HL-60 (cell line): ENCODE data around the gene ATG3.

Experiments used
- DNase-seq, 2 experiments: peaks; one replicate each; pipeline ENCODE4 v3.0.0-alpha.2; 2010 to 2020; ENCODE audit warnings: low read depth in 1 of 2, low spot score in 1 of 2
- H3K27ac ChIP-seq: fragments of 250-450 bp; sonication (Bioruptor Pico); replicated peaks from 2 replicates; pipeline ENCODE4 v1.5.1; 2020; ENCODE audit warnings: mild to moderate bottlenecking, moderate library complexity
- H3K27me3 ChIP-seq: fragments of 250-450 bp; sonication (Bioruptor Pico); 2 replicates; pipeline ENCODE4 v1.5.1; 2021; ENCODE audit warnings: mild to moderate bottlenecking, moderate library complexity; ENCODE audit not compliant: insufficient read depth, poor library complexity, severe bottlenecking
- H3K4me3 ChIP-seq: replicated peaks from 2 replicates; pipeline ENCODE4 v1.5.1; 2011; ENCODE audit warnings: mild to moderate bottlenecking, control low read depth, low read length; ENCODE audit not compliant: insufficient read depth
- GABPA ChIP-seq: IDR thresholded peaks from 2 replicates; pipeline ENCODE4 v1.6.1; 2012; ENCODE audit warnings: low read depth
- POLR2AphosphoS5 ChIP-seq: IDR thresholded peaks from 2 replicates; pipeline ENCODE4 v1.6.1; 2012; ENCODE audit warnings: low read depth
- SPI1 ChIP-seq: IDR thresholded peaks from 2 replicates; pipeline ENCODE4 v1.6.1; 2012; ENCODE audit warnings: low read depth, mild to moderate bottlenecking, borderline replicate concordance
- long read RNA-seq: library from polyadenylated mRNA; unstranded; transcript quantifications from one replicate; pipeline ENCODE4 v2.0.0, GENCODE V29; 2020
- TF ChIP-seq, protein P1 (sequence below): IDR thresholded peaks from one replicate; pipeline ENCODE4 v1.5.1; 2011; ENCODE audit warnings: low read length, control low read depth, inconsistent platforms; ENCODE audit not compliant: insufficient read depth
- TF ChIP-seq, protein P2 (sequence below): IDR thresholded peaks from 2 replicates; pipeline ENCODE4 v1.6.1; 2012; ENCODE audit warnings: low read depth; ENCODE audit not compliant: insufficient replicate concordance

The ATG3 gene
- long read RNA-seq, transcript ATG3-201 (12 exons, 1,570 nt), result major isoform, 372 of 414 reads
- long read RNA-seq, partial matches to known transcripts, result 3 of 414 reads
- long read RNA-seq, other reads (novel, unspliced or antisense), result 37 of 414 reads

DNA sequence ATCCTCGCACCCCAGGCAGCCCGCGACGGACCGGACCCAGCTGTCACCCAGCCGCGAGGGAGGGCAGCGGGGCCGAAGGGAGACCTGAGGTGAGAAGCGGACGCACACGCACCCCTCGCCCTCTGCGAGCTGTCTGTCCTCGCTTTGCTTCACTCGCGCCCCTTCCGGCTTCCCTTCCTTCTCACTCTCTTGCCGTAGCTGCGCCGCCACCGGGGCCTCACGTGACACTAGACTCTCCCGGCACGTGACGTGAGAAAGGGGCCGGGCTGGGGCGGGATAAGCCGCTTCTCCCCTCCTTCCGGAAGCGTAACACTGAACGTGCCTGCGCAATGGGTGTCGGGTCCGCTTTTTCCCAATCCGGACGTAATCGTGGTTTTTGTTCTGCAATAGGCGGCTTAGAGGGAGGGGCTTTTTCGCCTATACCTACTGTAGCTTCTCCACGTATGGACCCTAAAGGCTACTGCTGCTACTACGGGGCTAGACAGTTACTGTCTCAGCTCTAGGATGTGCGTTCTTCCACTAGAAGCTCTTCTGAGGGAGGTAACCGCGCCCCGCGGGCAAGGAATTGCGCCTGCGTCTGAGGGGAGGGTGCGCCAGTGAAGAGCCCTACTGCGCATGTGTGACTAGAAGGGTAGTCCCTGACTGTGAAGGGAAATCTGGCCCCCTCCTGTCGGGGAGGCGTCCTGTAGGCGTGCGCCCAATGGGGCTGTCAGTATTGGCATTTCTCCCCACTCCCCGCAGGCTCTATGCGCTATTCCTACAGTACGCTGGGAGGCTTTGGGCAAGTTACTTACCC is at the start of gene ATG3, which contains the start of gene SLC35A5:
Gene ATG3 (minus strand): TSS at position 229 of the 796 bp plus-strand sequence. CDS start 434 bp downstream, outside the sequence.
Gene SLC35A5 (plus strand): TSS at position 312 of the 796 bp plus-strand sequence. CDS start 1,359 bp downstream, outside the sequence.
- Histone ChIP-seq H3K27ac (peak within 1 kb of the TSS; percentile 95), H3K4me3 (peak within 1 kb of the TSS; percentile 91), H3K27me3 (no peaks in the 10 kb centered on the region)
- TF ChIP-seq POLR2AphosphoS5 (peak; percentile 81), GABPA (no peak), SPI1 (no peak)
- TF ChIP-seq, protein P1, sequence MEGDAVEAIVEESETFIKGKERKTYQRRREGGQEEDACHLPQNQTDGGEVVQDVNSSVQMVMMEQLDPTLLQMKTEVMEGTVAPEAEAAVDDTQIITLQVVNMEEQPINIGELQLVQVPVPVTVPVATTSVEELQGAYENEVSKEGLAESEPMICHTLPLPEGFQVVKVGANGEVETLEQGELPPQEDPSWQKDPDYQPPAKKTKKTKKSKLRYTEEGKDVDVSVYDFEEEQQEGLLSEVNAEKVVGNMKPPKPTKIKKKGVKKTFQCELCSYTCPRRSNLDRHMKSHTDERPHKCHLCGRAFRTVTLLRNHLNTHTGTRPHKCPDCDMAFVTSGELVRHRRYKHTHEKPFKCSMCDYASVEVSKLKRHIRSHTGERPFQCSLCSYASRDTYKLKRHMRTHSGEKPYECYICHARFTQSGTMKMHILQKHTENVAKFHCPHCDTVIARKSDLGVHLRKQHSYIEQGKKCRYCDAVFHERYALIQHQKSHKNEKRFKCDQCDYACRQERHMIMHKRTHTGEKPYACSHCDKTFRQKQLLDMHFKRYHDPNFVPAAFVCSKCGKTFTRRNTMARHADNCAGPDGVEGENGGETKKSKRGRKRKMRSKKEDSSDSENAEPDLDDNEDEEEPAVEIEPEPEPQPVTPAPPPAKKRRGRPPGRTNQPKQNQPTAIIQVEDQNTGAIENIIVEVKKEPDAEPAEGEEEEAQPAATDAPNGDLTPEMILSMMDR, result no peak
- TF ChIP-seq, protein P2, sequence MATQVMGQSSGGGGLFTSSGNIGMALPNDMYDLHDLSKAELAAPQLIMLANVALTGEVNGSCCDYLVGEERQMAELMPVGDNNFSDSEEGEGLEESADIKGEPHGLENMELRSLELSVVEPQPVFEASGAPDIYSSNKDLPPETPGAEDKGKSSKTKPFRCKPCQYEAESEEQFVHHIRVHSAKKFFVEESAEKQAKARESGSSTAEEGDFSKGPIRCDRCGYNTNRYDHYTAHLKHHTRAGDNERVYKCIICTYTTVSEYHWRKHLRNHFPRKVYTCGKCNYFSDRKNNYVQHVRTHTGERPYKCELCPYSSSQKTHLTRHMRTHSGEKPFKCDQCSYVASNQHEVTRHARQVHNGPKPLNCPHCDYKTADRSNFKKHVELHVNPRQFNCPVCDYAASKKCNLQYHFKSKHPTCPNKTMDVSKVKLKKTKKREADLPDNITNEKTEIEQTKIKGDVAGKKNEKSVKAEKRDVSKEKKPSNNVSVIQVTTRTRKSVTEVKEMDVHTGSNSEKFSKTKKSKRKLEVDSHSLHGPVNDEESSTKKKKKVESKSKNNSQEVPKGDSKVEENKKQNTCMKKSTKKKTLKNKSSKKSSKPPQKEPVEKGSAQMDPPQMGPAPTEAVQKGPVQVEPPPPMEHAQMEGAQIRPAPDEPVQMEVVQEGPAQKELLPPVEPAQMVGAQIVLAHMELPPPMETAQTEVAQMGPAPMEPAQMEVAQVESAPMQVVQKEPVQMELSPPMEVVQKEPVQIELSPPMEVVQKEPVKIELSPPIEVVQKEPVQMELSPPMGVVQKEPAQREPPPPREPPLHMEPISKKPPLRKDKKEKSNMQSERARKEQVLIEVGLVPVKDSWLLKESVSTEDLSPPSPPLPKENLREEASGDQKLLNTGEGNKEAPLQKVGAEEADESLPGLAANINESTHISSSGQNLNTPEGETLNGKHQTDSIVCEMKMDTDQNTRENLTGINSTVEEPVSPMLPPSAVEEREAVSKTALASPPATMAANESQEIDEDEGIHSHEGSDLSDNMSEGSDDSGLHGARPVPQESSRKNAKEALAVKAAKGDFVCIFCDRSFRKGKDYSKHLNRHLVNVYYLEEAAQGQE, result no peak
- peak; percentile 94 to 99 for DNase-seq

DNA sequence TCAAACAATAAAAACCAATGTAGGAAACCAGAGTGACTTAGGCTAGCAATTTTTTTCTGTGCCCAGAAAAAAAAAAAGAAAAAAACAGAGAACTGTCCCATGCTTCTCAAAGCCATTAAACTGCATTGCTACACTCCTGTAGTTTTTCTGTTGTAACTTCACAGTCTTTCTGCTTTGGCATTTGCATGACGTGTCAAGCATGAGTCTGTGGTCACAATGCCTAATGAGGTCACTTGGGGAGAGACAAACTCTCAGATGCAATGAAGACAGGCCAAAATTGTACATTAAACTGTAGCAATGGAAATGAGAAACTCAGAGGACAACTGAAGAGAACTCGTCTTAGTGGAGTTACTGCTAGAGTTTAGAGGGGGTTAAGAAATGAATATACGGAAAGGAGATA is 48.4 kb upstream of the ATG3 start:
- Histone ChIP-seq H3K27ac (no peak overlapping the region), H3K27me3 (no peaks in the 10 kb centered on the region), H3K4me3 (no peak overlapping the region)
- TF ChIP-seq, protein P2, result no peak
- TF ChIP-seq, protein P1, result no peak
- TF ChIP-seq POLR2AphosphoS5, result no peak
- no peak for TF ChIP-seq GABPA
- no peak for TF ChIP-seq SPI1
- DNase-seq, result peak; percentile 11 to 13

DNA sequence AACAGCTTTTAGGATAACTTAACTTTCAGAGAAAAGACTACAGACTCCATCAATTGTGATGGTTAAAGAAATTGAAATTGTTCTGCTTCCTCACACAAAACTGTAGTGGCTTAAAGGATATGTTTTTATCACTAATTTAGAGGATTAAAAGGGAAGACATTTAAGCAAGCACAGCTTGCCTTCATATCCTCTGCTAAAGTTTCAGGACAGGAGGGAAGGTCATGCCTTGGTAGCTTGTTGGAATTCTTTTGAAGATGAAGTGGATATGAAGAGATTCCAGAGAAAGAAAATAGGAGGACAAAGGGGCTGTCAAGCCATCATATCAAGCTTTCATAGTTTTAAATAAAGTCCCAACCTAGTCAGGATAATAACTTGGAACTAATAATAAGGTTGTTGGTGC is 46.1 kb upstream of the ATG3 start:
- no peak overlapping the region for H3K4me3 ChIP-seq
- no peak for DNase-seq
- no peaks in the 10 kb centered on the region for H3K27me3 ChIP-seq
- TF ChIP-seq SPI1 (no peak), GABPA (no peak), POLR2AphosphoS5 (no peak)
- TF ChIP-seq, protein P2, result no peak
- TF ChIP-seq, protein P1, result no peak
- no peak overlapping the region for H3K27ac ChIP-seq
